PC-9 (cell line): ENCODE data around the gene CD209.

ENCODE experiments used
- CTCF ChIP-seq: fragments of 200-600 bp; sonication (generic); conservative IDR thresholded peaks from 2 replicates; pipeline ENCODE4 v1.6.1; 2017; ENCODE audit warnings: mixed run types, antibody characterized with exemption, mild to moderate bottlenecking, moderate library complexity
- EZH2 ChIP-seq: fragments of 200-600 bp; sonication (generic); IDR thresholded peaks from 2 replicates; pipeline ENCODE4 v1.8.0; 2017; ENCODE audit warnings: antibody characterized with exemption, low read depth

- TF ChIP-seq CTCF (no peak), EZH2 (no peak)
These were observed 41.7 kb downstream of the CD209 start for GRCh38 chr19:7705387-7706187.
